AML-193 (cell line): ENCODE measurements around the gene MSANTD3.
"Not testable (repeated sequence)": the region's sequence is repeated elsewhere in the genome, so short reads cannot be mapped to it uniquely, and the experiment has no call there.

Source experiments
- DNase-seq, 2 experiments: peaks; one replicate each; lab custom pipeline; 2025; lab: John Stamatoyannopoulos, UW

Gene MSANTD3, protein sequence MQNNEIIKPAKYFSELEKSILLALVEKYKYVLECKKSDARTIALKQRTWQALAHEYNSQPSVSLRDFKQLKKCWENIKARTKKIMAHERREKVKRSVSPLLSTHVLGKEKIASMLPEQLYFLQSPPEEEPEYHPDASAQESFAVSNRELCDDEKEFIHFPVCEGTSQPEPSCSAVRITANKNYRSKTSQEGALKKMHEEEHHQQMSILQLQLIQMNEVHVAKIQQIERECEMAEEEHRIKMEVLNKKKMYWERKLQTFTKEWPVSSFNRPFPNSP

DNA sequence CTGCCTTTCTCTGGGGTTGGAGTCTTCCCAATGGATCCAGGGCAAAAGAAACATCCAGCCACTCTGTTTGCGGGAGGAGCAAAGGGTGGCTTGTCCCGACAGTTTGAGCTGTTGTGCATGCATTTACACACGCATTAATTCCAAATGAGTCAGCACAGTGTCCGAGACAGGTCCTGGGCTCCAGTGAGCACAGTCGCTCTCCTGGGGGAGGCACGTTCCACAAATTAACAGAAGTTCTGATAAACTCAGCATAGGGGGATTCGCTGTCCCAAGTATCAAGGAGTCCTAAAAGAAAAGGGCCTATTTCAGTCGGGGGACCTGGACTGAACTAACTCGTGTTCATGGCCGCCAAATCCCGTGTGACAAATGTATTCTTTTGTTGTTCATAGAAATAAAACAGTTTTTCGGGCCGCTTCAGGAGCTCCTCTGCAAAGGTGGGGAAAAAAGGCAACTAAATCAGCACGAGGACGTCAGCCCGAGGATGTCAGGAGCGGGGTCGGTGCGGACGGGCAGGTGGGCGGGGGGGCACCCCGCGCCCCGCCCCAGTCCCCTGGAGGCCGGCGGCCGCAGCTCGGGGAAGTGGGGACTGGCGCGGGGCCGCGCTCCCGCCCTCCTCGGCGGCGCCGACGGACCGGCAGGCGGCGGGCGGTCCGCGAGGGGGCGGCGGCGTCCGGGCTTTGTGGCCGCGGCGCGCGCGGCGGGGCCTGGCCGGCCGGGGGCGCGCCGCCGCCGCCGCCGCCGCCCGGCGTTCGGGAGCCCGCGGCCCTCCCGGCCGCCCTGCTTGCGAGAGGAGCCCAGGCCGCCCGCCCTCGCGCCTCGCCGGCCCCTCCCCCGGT lies at the start of gene MSANTD3:
MSANTD3 (plus strand) TSS at position 614 of the 836 bp plus-strand sequence. CDS start 14,796 bp downstream, outside the sequence.
- peak; percentile 31 to 51 for DNase-seq

DNA sequence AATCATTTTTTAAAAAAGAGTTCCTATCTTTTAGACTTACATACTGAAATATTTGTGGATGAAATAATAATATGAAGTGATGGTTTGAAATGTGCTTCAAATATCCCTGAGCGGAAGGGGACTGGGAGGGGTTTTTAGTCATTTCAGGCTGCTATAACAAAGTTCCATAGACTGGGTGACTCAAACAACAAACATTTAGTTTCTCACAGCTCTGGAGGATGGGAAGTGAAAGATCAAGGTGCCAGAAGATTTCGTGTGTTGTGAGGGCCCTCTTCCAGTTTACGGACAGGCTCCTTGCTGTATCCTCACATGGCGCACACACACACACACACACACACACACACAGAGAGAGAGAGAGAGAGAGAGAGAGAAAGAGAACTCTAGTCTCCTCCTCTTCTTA lies 47.1 kb upstream of the MSANTD3 start:
- no peak for DNase-seq

DNA sequence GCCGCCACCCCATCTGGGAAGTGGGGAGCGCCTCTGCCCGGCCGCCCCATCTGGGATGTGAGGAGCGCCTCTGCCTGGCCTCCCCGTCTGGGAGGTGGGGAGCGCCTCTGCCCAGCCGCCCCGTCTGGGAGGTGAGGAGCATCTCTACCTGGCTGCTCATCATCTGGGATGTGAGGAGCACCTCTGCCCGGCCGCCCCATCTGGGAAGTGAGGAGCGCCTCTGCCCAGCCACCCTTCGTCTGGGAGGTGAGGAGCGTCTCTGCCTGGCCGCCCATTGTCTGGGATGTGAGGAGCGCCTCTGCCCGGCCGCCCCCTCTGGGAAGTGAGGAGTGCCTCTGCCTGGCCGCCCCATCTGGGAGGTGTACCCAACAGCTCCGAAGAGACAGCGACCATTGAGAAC lies 34.0 kb upstream of the MSANTD3 start:
- DNase-seq: not testable (repeated sequence)

DNA sequence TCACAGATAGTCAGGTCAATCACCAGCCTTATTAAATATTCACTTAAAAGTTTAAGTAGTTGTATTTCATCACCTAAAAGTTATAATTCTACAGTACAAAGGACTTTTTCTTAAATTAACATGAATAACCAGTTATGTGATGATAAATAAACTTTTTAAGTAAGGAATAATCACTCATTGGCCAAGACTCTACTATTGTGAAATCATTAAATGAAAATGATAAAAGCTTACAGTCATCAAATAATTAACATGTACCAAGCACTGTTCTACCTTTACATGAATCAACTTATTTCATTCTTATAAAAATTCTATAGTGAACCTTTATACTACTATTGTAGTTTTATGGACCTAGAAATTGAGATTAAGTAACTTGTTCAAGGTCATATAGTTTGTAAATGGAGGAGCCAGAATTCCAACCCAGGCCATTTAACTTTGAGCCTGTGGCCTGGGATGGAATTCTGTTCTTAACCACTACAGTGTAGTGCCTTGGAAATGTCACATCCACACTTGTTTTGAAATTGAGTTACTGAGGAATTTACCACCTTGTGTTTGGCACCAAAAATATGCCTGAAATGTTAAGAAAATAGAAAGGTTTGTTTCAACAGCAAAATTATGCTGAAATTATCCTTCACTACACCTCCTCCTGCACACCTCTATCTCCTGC lies 32.8 kb upstream of the MSANTD3 start:
- DNase-seq: no peak

DNA sequence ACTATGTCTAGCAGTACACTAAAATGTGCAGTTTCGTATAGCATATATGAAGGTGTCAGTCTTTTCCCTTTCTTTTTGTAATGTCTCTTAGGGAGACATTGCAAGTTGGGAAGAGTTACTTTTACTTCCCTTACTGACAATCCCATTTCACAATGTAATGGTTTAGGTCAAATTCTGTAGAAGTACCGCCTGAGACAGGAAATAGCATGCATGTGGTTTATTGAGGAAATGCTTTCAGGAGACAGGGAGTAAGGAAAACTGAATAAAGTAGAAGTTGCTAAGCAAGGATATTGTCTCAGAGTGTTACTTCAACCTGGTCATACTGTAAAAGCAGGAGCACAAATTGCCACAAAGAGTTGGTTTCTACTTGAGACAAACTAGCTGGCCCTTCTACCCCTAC lies 32.1 kb upstream of the MSANTD3 start:
- DNase-seq: peak; percentile 47 to 58

DNA sequence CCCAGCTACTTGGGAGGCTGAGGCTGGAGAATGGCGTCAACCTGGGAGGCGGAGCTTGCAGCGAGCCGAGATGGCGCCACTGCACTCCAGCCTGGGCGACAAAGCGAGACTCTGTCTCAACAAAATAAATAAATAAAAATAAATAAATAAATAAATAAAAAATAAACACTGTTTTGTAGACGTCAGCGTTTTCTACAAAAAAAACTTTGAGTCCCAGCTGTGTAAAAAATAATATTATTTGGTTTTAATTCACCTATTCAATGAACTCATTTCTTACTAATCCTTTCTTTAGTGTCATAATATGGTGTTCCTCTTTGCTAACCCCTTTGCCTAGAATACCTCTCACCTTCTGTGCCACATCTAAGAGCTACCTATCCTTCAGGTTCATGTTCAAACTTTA lies 30.2 kb upstream of the MSANTD3 start:
- no peak for DNase-seq

DNA sequence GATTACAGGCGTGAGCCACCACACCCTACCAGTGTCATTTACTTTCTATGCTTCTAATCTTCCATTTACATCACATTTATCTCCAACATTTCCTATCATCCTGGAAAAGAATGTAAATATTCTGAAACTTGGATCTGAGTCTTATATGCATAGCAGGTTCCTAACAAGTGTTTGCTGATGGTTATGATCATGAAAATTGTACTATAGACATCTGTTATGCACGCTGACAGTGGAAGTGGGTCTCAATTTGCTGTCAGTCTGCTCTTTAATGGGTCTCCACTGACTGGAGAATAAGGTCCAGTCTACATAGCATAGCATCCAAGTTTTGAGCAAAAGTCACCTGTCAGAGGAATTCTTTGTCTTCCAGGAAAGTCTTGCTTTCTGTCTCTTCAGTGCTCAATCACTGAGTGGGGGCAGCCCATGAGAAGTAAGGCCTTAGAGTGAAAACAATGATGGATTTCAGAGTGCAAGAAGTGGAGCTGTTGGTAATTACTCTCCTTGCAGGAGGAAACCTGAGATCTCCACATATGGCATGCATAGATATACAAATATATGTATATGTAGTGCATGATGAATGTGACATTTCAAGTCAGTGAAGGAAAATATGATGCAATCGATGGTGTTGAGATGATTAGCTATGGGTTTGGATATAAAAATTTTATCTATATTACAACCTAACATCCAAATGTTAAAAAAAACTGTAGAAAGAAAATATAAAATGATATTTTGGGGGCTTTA lies 29.2 kb upstream of the MSANTD3 start:
- no peak for DNase-seq

DNA sequence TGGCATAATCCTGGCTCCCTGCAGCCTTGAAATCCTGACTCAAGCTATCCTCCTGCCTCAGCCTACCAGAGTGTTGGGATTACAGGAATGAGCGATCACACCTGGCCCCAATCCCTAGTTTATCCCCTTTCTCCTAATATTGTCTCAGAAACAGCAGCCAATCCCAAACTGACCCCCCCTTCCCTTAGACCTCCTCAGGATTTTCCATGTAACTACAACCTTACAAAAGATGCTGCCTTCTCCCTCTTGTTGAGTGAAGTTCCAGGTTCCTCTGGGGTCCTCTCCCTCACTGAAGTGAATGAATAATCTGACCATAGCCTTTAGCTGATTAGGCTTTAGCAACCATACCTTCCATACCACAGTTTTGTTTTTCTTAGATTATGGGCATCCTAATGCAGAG lies 25.9 kb upstream of the MSANTD3 start:
- no peak for DNase-seq

DNA sequence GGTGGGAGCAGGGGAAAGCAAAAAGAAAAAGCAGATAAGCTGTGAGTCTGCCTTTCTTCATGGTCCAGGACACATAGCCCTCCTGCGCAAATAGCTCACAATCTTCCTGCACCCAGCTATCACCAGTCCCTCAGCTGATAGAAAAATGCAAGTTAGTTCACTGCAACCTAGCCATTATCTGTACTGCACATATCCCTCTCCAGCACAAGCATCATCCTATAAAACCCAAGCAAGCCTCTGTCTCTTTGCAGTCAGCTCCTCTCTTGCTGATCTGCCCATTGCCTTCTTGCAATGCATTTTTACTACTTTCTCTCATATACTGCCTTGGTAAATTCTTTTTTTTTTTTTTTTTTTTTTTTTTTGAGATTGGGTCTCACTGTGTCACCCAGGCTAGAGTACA lies 20.0 kb upstream of the MSANTD3 start:
- no peak for DNase-seq

DNA sequence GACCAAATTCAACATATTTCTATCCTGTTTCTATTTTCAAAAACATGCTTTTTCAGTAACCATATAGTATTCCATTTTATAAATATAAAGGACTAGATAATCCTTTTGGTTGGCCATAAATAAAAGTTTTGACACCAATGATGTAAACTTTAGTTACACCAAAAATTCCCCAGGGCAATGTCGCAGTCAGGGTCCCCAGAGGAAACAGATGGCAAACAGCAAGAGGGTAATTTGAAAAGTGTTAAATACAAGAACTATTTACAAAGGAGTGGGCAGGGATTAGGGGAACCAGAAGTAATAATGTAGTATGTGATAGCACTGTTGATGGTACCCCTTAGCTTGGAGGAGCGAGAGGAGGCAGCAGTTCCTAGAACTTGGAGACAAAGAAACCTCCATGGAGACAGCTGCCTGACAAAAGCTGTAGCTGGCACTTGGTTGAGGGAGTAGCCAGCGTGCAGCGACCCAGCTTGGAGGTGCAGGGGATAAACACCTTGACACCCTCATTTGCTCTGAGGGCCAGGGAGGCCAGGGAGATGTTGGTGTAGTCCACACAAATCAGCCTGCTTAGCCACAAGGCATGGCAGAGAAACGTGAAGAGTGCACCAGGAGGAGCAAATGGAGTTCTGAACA lies 18.3 kb upstream of the MSANTD3 start:
- no peak for DNase-seq

DNA sequence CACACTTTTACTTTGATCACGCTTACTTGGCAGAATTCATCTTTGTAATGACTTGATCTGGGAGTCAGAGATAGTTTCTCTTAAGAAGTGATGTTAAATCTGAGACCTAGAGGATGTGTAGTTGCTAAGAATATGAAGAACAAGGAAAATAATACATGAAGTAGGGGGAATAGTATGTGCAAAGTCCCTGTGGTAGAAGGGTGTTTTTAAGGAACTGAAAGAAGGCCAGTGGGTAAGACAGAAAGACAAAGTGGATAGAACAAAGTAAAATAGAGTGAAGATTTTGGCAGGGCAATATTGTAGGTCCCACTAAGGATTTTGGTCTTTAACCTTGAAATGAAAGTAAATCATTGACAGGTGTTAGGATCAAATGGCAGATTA lies 17.8 kb upstream of the MSANTD3 start:
- DNase-seq: no peak

DNA sequence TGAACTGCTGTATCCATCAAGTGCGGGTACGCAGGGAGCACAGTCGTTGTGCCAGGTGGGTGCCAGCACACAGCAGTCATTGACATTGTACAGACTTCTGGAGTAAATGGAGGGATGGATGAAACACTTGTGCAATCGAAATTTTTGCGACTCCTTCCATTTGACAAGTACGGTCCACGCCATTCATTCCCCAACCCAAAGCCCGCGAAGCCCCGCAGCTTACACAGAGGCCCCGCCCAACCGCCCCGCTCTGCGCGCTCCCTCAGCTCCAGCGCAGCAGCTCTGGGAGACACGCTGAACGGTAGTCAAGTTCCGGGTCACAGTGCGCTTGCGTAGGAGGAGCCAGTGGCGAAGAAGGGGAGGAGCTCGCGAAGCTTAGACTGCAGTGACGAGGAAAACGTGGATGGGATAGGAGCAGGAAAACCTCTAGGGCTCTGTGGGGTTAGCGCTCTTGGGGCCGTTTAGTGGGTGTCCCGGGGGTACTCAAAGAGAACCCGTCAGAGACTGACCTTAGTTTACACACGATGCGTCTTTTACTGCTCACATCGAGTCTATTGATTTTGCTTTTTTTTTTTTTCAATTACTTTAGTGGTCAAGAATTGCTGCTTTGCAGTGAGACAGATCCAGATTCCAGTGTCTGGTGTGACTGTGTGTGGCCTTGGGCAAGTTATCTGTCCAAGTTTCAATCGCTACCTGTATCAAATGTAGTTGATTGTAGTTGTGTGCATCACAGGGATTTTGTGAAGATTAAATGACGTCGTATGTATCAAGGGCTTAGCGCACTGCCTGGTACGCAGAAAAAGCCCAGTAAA lies 15.3 kb upstream of the MSANTD3 start:
- DNase-seq: peak; percentile 93 to 95

DNA sequence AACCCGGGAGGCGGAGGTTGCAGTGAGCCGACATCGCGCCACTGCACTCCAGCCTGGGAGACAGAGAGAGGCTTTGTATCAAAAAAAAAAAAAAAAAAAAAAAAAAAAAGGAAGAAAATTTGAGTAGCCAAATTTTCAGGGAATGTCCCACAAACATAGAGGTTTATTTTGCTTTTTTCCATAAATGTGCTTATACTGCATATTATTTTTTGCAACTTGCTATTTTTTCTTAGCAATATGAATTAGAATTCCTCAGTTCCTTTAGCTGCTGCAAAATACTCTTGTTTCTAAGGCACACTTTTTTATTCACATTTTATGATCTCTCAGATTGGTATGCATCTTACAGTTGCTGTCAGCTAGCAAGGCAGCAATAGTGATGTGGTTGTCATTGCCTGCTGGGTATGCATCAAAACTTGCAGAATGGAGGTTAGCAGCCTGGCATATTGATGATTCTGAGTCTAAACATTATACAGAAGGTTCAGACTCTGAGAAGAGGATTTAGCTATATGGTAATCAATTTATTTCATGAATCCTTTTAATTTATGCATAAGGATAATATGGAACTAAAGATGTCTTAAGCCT lies 13.0 kb upstream of the MSANTD3 start:
- DNase-seq: no peak

DNA sequence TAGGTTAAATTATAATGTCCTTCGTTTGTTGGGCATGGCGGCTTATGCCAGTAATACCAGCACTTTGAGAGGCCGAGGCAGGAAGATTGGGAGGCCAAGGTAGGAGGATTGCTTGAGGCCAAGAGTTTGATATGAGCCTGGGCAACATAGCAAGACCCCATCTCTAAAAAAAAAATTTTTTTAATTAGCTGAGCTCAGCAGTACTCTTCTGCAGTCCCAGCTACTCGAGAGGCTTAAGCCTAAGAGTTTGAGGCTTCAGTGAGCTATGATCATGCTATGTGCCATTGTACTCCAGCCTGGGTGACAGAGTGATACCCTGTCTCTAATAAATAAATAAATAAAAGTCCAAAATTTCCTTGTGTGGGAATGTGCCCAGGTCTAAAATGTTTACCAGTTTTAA lies 9.1 kb upstream of the MSANTD3 start:
- DNase-seq: no peak

DNA sequence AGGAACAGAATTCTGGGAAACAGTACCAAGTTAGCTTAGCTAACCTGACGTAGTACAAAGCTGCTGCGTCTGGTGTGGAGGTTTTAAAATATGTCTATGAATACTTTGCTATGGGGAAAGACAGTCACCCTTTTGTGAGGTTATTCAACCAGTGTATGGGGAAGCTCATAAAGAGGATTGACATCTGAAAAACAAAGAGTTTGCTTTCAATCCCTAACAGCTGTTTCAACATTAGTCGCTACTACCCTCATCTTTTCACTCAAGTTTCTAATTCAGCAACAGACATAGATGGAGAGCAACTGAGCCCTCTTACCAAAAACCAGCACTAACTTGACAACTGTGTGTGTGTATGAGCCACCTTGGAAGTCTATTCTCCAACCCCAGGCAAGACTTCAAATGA lies 7.8 kb upstream of the MSANTD3 start:
- DNase-seq: no peak

DNA sequence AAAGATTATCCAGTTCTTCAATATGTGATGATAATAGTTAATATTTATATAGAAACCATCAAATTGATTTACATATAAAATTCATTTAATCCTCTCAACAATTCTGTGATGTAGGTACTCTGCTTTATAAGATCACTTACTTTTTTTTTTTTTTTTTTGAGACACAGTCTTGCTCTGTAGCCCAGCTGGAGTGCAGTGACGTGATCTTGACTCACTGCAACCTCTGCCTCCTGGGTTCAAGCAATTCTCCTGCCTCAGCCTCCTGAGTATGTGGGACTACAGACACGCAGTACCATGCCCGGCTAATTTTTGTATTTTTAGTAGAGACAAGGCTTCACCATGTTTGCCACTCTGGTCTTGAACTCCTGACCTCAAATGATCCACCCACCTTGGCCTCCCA lies 5.8 kb upstream of the MSANTD3 start:
- DNase-seq: not testable (repeated sequence)

DNA sequence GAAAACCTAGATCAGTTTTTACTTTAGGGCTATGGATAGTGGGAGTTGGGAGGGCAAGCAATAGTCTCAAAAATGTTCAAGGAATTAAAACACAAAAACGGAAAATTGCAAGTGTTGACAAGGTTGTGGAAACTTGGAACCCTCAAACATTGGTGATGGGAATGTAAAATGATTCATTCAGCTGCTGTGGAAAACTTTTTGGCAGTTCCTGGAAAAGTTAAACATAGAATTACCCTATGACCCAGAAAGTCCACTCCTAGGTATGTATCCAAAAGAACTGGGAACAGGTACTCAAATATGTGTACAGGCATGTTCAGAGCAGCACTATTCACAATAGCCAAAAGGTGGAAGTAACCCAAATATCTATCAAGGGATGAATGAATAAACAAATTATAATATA lies 1.2 kb upstream of the MSANTD3 start:
- no peak for DNase-seq

DNA sequence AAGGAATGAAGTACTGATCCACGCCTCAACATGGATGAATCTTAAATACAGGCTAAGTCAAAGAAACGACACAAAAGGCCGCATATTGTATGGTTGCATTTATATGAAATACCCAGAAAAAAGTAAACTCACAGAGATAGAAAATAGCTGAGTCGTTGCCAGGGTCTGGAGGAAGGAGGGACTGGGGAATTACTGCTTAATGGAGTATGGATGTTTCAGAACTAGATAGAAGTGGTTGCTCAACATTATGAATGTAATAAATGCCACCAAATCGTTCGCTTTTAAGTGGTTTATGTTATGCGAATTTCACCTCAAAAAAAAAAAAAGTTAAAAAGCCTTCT lies 784 bp upstream of the MSANTD3 start:
- peak; percentile 31 to 41 for DNase-seq

DNA sequence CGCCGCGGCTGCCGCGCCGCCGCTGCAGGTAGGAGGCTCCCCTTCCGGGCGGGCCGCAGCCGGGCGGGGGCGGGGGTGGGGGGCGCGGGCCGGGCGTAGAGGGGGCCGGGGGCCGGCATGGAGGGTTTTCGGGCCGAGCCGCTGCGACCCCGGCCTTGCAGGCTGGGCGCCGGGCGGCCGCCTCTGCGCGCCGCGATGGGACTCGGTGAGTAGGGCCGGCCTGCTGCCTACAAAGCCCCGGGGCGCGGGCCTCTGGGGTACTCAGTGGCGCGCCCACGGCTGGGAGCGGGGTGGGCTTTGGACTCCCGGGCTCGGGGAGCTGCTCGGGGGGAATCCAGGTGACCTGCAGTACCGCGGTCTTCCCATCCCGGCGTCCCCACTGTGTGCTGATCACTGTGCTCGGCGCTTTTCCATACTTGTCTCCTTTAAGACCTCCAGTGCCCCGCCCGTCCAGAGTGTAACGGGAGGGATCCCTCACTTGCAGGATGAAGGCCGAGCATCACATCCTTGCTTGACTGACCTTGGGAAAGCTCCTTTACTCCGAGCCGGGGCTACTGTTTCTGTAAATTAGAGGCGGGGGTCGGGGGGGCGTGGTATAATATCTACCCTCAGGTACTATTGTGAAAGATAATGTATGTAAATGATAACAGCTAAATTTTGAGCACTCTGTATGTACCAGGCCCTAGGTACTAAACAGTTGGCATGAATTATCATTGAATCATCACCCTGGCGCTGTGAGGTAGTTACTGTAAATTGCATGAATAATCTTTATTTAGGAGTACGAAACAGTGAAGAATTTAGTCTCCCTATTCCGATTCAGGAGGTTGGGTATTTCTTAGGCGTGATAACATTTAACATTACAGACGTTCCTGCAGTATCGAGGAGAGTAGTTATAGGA lies 672 bp downstream of the MSANTD3 start:
- DNase-seq: peak in 1 of 2 experiments; percentile 4
